Mesendoderm (in vitro differentiated cells): ENCODE results near the gene GPR55.

ENCODE experiments used
- DNase-seq: peaks from one replicate; pipeline ENCODE4 v3.0.0; 2013
- H2AK5ac ChIP-seq: 2 replicates; pipeline ENCODE4 v1.6.1; 2013; ENCODE audit warnings: low read length, inconsistent platforms
- H2BK120ac ChIP-seq: 2 replicates; pipeline ENCODE4 v1.6.1; 2013; ENCODE audit warnings: low read depth, mild to moderate bottlenecking, low read length, moderate library complexity, mixed read lengths
- H2BK15ac ChIP-seq: replicated peaks from 2 replicates; pipeline ENCODE4 v1.6.1; 2013; ENCODE audit warnings: low read depth, mild to moderate bottlenecking, moderate library complexity
- H2BK5ac ChIP-seq: 2 replicates; pipeline ENCODE4 v1.6.1; 2013; ENCODE audit warnings: low read length, inconsistent platforms
- H3K18ac ChIP-seq: 2 replicates; pipeline ENCODE4 v1.6.1; 2013; ENCODE audit warnings: mild to moderate bottlenecking, low read length, mixed read lengths
- H3K23ac ChIP-seq: one replicate; pipeline ENCODE4 v1.6.1; 2013; ENCODE audit warnings: low read length
- H3K27ac ChIP-seq: 2 replicates; pipeline ENCODE4 v1.5.1; 2013; ENCODE audit warnings: low read depth, mild to moderate bottlenecking, inconsistent platforms, low read length, moderate library complexity
- H3K27me3 ChIP-seq: 2 replicates; pipeline ENCODE4 v1.6.1; 2013; ENCODE audit warnings: low read length, control low read depth, mild to moderate bottlenecking, inconsistent platforms; ENCODE audit not compliant: insufficient read depth, poor library complexity
- H3K36me3 ChIP-seq: 2 replicates; pipeline ENCODE4 v1.6.1; 2013; ENCODE audit warnings: low read length, inconsistent platforms; ENCODE audit not compliant: control insufficient read depth, insufficient read depth
- H3K4ac ChIP-seq: one replicate; pipeline ENCODE4 v1.6.1; 2013; ENCODE audit warnings: low read depth, mild to moderate bottlenecking, low read length, moderate library complexity
- H3K4me1 ChIP-seq: 2 replicates; pipeline ENCODE4 v1.6.1; 2013; ENCODE audit warnings: low read depth, low read length, inconsistent platforms; ENCODE audit not compliant: control insufficient read depth
- H3K4me2 ChIP-seq: 2 replicates; pipeline ENCODE4 v1.6.1; 2013; ENCODE audit warnings: low read length
- H3K4me3 ChIP-seq: 2 replicates; pipeline ENCODE4 v1.5.1; 2013; ENCODE audit warnings: mild to moderate bottlenecking, low read length
- H3K56ac ChIP-seq: one replicate; pipeline ENCODE4 v1.6.1; 2013; ENCODE audit warnings: low read length
- H3K79me1 ChIP-seq: 2 replicates; pipeline ENCODE4 v1.6.1; 2013; ENCODE audit warnings: low read length, inconsistent platforms
- H3K79me2 ChIP-seq: 2 replicates; pipeline ENCODE4 v1.6.1; 2013; ENCODE audit warnings: mild to moderate bottlenecking, low read length; ENCODE audit not compliant: control insufficient read depth, insufficient read depth
- H3K9ac ChIP-seq: 2 replicates; pipeline ENCODE4 v1.6.1; 2013; ENCODE audit warnings: low read length, inconsistent platforms
- H4K5ac ChIP-seq: one replicate; pipeline ENCODE4 v1.6.1; 2013; ENCODE audit warnings: low read length
- H4K8ac ChIP-seq: one replicate; pipeline ENCODE4 v1.6.1; 2013; ENCODE audit warnings: low read depth, mild to moderate bottlenecking, control low read depth, low read length, moderate library complexity
- WGBS: extraction: QIAGEN DNeasy Blood & Tissue Kit; methylation state at CpG from one replicate; pipeline ENCODE4 v1.1.7; 2013; ENCODE audit warnings: low lambda C conversion rate, missing lambda C conversion rate; ENCODE audit not compliant: insufficient coverage; ENCODE audit errors: extremely low coverage; 5-methylcytosine and 5-hydroxymethylcytosine counted together

GPR55 gene

GRCh38 chr2:230942920-230943896 is 18.2 kb upstream of the GPR55 start:
- no peak overlapping the region for H2BK120ac ChIP-seq
- H3K18ac ChIP-seq = no peak overlapping the region
- no peak overlapping the region for H4K5ac ChIP-seq
- no peaks in the 10 kb centered on the region for H3K79me1 ChIP-seq
- H3K4me1 ChIP-seq = no peaks in the 10 kb centered on the region
- DNase-seq = no peak
- no peaks in the 10 kb centered on the region for H3K79me2 ChIP-seq
- no peak overlapping the region for H3K4me3 ChIP-seq
- no peak overlapping the region for H3K9ac ChIP-seq
- H3K56ac ChIP-seq = no peak overlapping the region
- no peaks in the 10 kb centered on the region for H3K27me3 ChIP-seq
- no peak overlapping the region for H3K4ac ChIP-seq
- no CpG with 5 or more reads among the region's 19 CpGs for WGBS
- no peak overlapping the region for H2AK5ac ChIP-seq
- H3K4me2 ChIP-seq = no peak overlapping the region
- no peak overlapping the region for H2BK15ac ChIP-seq
- no peak overlapping the region for H3K27ac ChIP-seq
- H4K8ac ChIP-seq = no peak overlapping the region
- H3K36me3 ChIP-seq = no peaks in the 10 kb centered on the region
- H2BK5ac ChIP-seq = no peak overlapping the region
- H3K23ac ChIP-seq = no peak overlapping the region

- DNase-seq = no peak
- H4K8ac ChIP-seq = no peak overlapping the region
- no peaks in the 10 kb centered on the region for H3K4me1 ChIP-seq
- no peak overlapping the region for H3K9ac ChIP-seq
- H3K4me3 ChIP-seq = no peak overlapping the region
- no peaks in the 10 kb centered on the region for H3K27me3 ChIP-seq
- no peak overlapping the region for H3K4ac ChIP-seq
- no peak overlapping the region for H2BK120ac ChIP-seq
- no peak overlapping the region for H3K23ac ChIP-seq
- no peaks in the 10 kb centered on the region for H3K36me3 ChIP-seq
- WGBS = no CpG with 5 or more reads among the region's 3 CpGs
- H2BK5ac ChIP-seq = no peak overlapping the region
- H3K56ac ChIP-seq = no peak overlapping the region
- H3K18ac ChIP-seq = no peak overlapping the region
- no peaks in the 10 kb centered on the region for H3K79me2 ChIP-seq
- no peak overlapping the region for H2BK15ac ChIP-seq
- H2AK5ac ChIP-seq = no peak overlapping the region
- H3K27ac ChIP-seq = no peak overlapping the region
- no peaks in the 10 kb centered on the region for H3K79me1 ChIP-seq
- H3K4me2 ChIP-seq = no peak overlapping the region
- H4K5ac ChIP-seq = no peak overlapping the region
Observed at GRCh38 chr2:230942371-230942770, 17.3 kb upstream of the GPR55 start.

DNA sequence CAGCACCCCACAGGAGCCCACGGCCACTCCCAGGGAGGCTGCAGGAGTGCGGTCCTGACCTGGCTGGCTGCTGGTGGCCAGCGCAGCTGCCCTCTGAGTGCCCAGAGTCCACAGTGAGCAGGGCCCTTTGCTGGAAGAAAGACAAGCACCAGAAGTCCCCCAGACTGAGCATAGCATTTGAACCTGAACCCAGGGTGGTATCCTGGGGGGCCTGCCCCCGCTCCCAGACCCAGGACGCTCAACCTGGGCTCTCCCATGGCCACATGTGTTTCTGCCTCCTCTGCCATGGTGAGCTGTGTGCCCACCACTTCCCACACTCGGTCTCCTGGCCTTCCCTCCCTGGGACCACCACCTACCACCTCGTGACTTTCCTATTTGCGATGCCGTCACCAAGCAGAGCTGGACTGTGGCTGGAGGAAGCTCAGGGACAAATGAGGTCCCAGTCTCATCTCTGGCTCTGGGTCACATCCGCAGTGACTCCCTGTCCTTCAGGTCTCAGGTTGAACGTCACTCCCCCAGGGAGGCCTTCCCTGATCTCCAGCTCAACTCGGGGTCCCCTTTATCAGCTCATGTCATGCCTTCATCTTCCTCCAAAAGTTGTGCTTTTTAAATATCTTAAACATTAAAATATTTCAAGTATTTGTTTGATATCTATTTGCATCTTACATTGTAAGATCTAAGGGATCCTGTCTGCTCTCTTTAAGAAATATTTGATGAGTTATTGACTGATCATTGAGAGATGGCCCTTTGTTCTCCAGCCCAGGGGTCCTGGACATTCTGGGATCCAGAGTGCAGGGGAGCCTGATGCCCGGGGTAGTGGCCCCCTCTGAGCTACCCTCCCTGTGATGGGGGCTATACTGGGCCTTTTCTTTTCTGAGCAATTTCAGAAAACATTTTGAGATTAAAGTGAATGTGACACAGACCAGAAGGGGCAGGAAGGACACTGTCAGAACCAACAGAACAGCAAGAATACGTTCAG is 16.4 kb upstream of the GPR55 start:
- Histone ChIP-seq H2AK5ac (no peak overlapping the region), H3K4ac (no peak overlapping the region), H2BK15ac (no peak overlapping the region), H4K5ac (no peak overlapping the region), H3K4me3 (no peak overlapping the region), H3K27ac (no peak overlapping the region), H3K27me3 (no peaks in the 10 kb centered on the region), H3K79me1 (no peaks in the 10 kb centered on the region), H3K4me1 (no peaks in the 10 kb centered on the region), H3K36me3 (no peaks in the 10 kb centered on the region), H3K9ac (no peak overlapping the region), H3K23ac (no peak overlapping the region), H2BK120ac (no peak overlapping the region), H3K4me2 (no peak overlapping the region), H3K18ac (no peak overlapping the region), H2BK5ac (no peak overlapping the region), H3K79me2 (no peaks in the 10 kb centered on the region), H3K56ac (no peak overlapping the region), H4K8ac (no peak overlapping the region)
- no peak for DNase-seq
- no CpG with 5 or more reads among the region's 14 CpGs for WGBS

- no peaks in the 10 kb centered on the region for H3K79me1 ChIP-seq
- no peaks in the 10 kb centered on the region for H3K27me3 ChIP-seq
- H3K79me2 ChIP-seq = no peaks in the 10 kb centered on the region
- no peak overlapping the region for H2BK5ac ChIP-seq
- no peak overlapping the region for H2BK120ac ChIP-seq
- no peak for DNase-seq
- H4K8ac ChIP-seq = no peak overlapping the region
- H3K36me3 ChIP-seq = no peaks in the 10 kb centered on the region
- H3K27ac ChIP-seq = no peak overlapping the region
- no peak overlapping the region for H3K4me2 ChIP-seq
- H3K4me3 ChIP-seq = no peak overlapping the region
- no peak overlapping the region for H3K56ac ChIP-seq
- no peaks in the 10 kb centered on the region for H3K4me1 ChIP-seq
- no peak overlapping the region for H3K4ac ChIP-seq
- H2AK5ac ChIP-seq = no peak overlapping the region
- H2BK15ac ChIP-seq = no peak overlapping the region
- no peak overlapping the region for H3K23ac ChIP-seq
- WGBS = no CpG with 5 or more reads among the region's 9 CpGs
- H3K9ac ChIP-seq = no peak overlapping the region
- H4K5ac ChIP-seq = no peak overlapping the region
- H3K18ac ChIP-seq = no peak overlapping the region
Observed at GRCh38 chr2:230940471-230940815, 15.4 kb upstream of the GPR55 start.

- no peaks in the 10 kb centered on the region for H3K4me1 ChIP-seq
- WGBS = no CpG with 5 or more reads among the region's 18 CpGs
- H4K5ac ChIP-seq = no peak overlapping the region
Observed at GRCh38 chr2:230939691-230940470, 14.8 kb upstream of the GPR55 start.

More at GRCh38 chr2:230939691-230940470, 14.8 kb upstream of the GPR55 start:
- Histone ChIP-seq H3K4me2 (no peak overlapping the region), H2BK120ac (no peak overlapping the region), H3K4ac (no peak overlapping the region), H2BK5ac (no peak overlapping the region), H3K79me1 (no peaks in the 10 kb centered on the region), H3K18ac (no peak overlapping the region), H3K79me2 (no peaks in the 10 kb centered on the region), H3K27ac (no peak overlapping the region), H3K23ac (peak overlapping the region; percentile 45), H4K8ac (no peak overlapping the region), H3K36me3 (no peaks in the 10 kb centered on the region), H3K4me3 (no peak overlapping the region), H3K9ac (no peak overlapping the region), H3K56ac (no peak overlapping the region), H3K27me3 (no peaks in the 10 kb centered on the region), H2AK5ac (no peak overlapping the region), H2BK15ac (no peak overlapping the region)
- DNase-seq = no peak
